Measurements from ENCODE around the gene HLTF.

GRCh38 chr3:149134575-149134974 lies 48.2 kb upstream of the HLTF start:
- no peak for TF ChIP-seq CTCF (IDR thresholded peaks at IDR 0.05)
- TF ChIP-seq POLR2A (IDR thresholded peaks at IDR 0.05): no peak

All from thyroid gland (tissue), 4 donors.